ENCODE data around the gene PAX7.

Gene PAX7

DNA sequence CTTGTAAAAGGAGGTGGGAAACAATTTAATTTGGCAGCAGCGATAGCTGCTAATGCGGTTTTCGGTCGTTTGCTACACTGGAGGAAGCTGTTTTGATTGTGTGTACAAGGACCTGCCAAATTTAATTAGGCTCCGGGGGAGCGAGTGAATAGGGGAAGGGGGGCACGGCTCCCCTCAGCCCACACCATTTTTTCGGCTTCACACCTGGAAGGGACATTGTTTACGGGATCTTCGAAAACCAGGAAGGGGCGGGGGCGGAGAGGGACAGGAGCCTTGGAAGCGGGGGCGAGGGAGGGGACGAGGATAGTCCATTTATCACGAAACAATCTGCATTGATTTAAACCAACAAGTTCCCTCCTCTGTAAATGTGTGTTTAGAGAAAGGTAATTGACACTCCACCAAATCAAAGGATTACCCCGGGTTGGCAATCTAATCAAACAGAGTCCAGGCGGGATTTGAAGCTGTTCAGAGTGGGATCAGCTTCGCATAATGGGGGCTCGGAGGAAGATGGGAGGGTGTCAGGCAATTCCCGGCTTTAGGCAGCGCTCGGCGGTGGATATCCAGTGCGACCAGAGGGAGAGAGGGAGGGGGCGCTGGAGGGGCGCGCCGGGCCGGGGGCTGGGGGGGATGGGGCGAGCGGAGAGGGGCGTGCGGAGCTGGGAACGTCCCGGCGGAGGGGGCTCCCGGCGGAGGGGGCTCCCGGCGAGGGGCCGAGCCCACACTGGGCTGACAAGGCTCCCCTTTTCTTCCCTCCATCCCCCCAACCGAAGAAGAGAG is 9.8 kb downstream of the PAX7 start:
- no peak for DNase-seq (ENCODE audit: low spot score)

- DNase-seq (ENCODE audit: low spot score), result no peak
Measured at GRCh38 chr1:18641005-18641941, 10.6 kb downstream of the PAX7 start.

- DNase-seq (ENCODE audit: low spot score), result no peak
Measured at GRCh38 chr1:18642278-18643095, 11.8 kb downstream of the PAX7 start.

DNA sequence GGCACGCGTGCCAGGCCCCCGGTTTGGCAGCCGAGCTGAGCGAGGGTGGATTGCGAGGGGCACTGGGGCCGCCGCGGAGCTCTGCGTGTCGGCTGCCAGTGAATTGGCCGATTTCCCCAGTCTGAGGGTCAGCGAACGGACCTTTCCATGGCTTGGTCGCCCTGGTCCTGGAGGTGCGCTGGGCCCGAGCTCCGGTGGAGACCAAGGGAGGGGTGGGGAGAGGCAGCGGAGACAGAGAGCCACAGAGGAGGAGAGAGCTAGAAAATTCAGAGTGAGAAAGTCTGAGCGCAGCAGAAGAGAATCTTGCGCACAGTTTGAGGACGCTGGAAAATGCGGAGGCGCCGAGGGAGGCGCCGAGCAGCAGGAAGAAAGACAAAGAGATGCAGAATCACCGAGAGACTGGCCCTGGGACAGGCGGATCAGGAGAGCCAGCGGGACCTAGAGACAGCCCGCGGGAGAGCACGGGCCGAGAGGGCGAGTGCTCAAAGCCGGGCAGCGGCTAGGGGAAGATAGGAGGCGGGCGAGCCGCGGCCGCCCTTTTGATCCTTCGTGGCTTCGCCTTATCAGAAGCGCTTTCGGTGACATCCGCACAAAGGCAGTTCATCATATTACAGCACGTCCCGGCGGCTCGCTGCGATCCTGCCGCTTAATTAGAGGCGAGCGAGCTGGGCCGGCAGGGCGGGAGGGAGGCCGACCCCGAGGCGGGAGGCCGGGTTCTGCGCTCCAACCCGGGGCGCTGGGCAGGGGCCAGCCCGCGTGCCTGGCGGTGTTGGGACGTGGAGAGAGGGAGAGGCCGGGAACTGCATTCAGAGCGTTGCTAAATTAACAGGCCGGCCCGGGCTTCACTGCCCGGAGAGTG is 12.7 kb downstream of the PAX7 start:
- no peak for DNase-seq (ENCODE audit: low spot score)

GRCh38 chr1:18644013-18644399 is 13.4 kb downstream of the PAX7 start:
- no peak for DNase-seq (ENCODE audit: low spot score)

- no peak for DNase-seq (ENCODE audit: low spot score)
Measured at GRCh38 chr1:18644446-18644845, 13.8 kb downstream of the PAX7 start.

DNA sequence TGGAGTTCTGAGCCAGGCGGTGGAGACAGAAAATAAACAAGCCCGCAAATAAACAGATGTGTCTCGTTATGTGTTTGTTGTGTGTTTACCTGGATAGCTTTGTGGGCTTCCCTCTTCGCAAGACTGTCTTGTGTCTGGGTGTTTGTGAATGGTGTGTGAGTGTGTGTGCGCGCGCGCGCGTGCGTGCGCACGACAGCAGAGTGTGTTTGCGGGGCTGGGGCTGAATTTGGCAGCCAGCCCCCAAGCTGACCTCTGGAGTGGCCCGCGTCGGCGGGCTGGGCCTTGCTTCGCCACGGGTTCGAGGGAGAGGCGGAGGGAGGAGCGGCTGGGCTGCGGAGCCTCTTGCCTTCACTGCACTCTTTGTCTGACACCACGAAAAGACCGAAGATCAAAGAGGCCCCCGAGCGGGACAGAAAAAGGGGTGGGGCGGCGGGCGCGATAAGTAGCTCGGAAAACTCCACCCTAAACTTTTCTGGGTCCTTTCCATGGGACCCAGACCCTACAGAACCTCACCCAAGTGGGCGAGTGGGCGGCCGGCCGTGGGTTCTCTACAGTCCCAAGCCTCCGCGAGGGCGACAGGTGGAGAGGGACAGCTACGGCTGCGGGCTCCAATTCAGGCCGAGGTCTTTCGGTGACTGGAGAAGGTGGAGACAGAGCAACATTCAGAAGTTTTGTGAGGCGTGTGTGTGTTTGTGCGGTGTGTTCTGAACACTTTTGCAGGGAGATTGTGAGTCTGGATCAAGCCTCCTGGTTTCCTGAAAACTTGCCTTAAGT is 14.5 kb downstream of the PAX7 start:
- no peak for DNase-seq (ENCODE audit: low spot score)

DNA sequence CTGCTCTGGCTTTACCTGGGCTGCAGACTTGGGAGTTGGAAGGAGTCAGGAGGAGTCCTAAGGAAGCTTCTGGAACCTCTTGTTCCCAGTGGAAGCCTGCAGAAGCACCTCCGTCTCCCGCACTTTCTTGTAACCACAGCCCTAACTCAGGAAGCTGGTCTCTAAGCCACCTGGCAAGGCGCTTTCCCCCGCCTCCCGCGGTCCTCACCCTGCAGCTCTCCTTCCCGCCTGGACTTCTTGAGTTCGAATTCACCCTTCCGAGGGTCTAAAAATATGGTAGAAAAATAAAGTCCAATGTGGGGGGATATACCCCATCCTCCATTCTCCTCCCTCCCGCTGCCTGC is 15.1 kb downstream of the PAX7 start:
- DNase-seq (ENCODE audit: low spot score), result no peak

GRCh38 chr1:18646091-18646785 is 15.6 kb downstream of the PAX7 start:
- no peak for DNase-seq (ENCODE audit: low spot score)

- DNase-seq (ENCODE audit: low spot score), result no peak
Measured at GRCh38 chr1:18646786-18647410, 16.3 kb downstream of the PAX7 start.

DNA sequence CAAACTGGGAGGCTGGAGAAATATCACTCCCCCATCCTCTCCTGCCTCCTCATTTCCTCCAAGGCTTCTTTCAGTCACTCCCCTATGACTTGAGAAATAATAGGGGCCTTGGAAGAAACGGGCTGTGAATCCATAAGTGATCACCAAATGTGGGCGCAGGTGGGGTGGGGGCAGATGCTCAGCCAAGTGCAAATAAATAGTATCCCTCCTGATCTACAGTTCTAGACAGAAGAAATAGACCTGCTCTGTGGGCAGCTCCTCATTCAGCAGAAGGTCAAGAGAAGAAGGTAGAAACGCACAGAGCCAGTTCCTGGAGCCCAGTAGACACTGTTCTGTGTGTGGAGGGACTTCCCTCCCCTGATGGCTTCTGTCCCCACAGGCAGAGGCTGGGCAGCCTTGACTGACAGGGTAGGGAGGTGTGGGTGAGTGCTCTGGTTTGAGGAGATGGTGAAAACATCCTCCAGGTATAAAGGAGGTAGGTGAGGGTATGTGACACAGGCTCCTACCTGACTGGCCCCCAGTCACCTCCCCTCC is 17.1 kb downstream of the PAX7 start:
- DNase-seq (ENCODE audit: low spot score), result no peak

DNA sequence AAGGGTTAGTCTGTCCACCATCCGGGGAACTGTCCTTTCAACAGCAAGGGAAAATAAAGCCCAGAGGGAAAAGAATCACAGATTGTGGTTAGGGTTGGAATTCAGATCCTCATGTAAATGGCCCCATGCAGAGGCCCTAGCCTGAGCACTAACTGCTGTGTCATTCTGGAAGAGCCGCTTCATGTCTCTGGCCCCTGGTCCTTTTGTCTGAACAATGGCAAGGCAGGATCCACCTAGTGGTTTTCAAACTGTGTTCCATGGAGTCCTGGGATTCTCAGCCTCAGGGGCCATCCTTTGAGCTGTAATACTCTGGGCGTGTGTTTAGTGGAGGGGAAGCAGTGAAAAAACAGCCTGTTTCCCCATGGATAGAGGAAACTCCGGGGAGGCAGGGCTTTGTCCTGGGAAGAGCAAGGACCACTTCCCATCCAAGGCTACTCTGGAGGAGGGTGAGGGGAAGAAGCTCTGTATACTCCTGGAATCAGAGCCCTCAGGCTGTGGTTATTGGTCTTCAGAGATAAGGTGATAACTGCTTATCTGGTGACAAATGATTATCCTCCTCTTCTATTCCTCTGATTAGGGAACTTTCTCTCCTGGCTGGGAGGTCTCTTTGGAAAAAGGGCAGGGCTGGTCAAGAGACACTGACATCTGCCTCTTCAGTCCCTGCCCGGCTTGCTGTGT is 19.2 kb downstream of the PAX7 start:
- no peak for DNase-seq (ENCODE audit: low spot score)

GRCh38 chr1:18651713-18652112 is 21.1 kb downstream of the PAX7 start:
- DNase-seq (ENCODE audit: low spot score), result no peak

GRCh38 chr1:18652791-18653190 is 22.1 kb downstream of the PAX7 start:
- no peak for DNase-seq (ENCODE audit: low spot score)

DNA sequence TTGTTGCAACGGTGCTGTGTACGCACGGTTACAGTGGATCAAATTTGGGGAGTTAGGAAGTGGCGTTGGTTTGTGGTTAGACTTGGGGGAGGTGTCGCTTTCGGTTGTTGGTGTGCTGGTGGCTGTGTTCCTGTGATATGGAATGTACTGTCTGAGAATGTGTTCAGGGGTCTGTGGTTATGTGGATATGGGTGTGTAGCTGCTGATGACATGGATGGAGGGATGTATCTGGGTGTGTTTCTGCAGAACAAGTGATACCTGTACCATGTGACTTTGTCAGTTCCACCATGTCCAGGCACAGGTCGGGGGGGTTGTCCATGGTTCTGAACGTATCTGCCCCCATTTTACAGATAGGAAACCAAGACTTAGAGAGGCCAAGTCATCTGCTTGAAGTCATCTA is 22.7 kb downstream of the PAX7 start:
- no peak for DNase-seq (ENCODE audit: low spot score)

DNA sequence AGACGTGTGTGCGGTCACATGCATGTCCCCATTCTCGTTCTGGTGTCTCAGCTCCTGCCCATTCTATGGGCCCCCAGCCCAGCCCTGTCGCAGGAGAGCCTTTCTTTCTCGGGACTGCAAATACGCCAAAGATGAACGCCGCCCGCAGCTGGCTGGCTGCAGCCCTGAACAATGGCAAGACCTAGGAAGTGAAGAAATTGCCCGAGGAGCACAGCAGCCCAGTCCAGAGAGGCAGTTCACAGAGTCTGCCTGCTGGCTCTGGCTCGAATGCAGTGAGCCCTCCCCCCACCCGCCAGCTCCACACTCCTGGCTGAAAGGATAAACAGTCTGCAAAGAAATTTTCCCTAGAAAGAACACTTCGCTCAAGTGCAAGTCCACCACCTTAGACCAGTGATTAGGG is 23.3 kb downstream of the PAX7 start:
- no peak for DNase-seq (ENCODE audit: low spot score)

GRCh38 chr1:18654599-18654998 is 24.0 kb downstream of the PAX7 start:
- DNase-seq (ENCODE audit: low spot score), result no peak

DNA sequence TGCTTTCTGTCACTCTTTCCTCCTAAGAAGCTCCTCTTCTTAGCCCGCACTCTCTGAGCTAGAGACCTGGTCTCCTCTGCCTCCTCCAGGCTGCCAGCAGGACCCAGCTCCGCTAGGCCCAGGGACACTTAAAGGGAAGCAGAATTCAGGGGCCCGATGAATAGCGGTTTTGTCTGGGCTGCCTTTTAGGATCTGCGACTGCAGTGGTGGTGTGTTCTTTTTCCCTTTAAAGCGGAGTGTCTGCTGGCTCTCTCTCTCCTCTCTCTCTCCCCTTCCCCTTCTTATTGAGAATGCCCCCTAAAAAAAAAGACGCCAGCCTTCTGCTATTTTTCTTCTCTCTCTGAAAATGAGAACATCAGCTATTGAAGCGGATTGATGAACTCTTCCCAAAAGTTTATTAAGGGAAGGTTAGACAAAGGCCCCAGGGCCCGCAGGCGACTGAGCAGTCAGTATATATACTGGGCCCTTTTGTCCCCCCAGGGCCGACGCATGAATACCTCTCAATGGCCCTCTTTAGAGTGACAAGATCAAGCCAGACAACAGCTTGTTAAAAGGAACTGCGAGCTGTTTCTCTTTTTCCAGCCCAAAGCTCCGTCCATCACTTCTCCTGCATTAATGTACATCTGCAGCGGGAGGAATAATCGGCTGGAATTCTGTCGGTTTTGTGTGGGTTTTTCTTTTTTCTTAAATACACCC is 27.0 kb downstream of the PAX7 start:
- no peak for DNase-seq (ENCODE audit: low spot score)
